RKO (cell line): ENCODE results near the gene PLAAT3.
"Not testable (repeated sequence)": the region's sequence is repeated elsewhere in the genome, so short reads cannot be mapped to it uniquely, and the experiment has no call there.

Source experiments
- DNase-seq: peaks from one replicate; pipeline ENCODE4 v3.0.0-alpha.2; 2016; ENCODE audit warnings: low spot score

The PLAAT3 gene

DNA sequence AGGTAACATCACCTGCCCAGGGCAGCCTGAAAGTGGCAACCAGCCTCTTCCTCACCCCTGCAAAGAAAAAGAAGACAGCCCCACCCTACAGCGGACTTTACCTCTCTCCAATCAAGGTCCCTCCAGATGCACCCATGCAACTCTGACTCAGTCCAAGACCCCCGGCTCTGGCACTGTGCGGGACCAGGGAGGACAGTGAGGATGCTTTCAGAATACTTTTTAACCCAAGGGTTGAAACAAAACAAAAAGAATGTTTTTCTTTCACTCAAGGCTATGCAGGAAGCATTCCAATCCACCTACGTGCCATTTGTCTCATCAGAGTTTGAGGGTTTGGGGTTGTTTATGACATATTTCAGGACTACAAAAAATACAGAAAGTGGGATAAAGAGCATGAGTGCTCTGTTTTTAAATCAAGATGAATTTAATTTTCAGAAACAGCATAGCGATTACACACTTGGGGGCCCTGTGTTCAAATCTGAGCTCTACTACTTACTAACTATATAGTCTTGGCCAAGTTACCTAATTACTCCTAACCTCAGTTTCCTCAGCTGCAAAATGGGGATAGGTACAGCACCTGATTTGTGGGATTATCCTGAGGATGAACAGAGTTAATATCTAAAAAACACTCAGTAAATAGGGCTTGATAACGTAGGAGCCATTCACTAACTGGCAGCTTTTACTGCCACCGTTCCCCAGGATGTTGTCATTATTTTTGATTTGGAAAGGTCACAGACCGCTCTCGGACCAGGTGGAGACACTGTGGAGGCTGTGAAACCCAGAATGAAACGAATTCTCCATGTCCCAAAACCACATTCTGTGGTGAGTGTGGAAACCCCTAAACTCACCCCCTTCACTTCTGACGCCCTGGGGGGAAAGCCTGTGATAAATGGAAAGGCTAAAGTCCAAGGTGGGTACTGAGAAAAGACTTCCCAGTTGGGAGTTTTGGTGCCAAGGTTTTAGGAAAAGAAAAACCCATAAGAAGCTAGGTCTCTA lies 5.6 kb downstream of the PLAAT3 start:
- no peak for DNase-seq

DNA sequence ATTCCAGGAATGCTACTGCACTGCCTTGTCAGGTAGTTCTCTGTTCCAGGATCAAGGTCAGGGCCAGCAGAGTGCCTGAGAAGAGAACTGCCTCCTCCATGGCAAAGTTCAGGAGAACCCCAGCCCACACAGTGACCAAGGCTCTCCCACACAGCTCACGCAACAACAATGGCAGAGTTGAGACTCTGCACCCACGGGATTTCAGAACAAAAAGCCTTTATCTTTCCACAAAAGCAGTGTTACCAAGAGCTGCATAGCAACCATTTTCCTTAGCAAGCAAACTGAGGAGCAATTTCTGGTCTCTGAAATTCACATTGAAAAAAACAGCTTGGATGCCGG lies 11.1 kb downstream of the PLAAT3 start:
- DNase-seq: no peak

DNA sequence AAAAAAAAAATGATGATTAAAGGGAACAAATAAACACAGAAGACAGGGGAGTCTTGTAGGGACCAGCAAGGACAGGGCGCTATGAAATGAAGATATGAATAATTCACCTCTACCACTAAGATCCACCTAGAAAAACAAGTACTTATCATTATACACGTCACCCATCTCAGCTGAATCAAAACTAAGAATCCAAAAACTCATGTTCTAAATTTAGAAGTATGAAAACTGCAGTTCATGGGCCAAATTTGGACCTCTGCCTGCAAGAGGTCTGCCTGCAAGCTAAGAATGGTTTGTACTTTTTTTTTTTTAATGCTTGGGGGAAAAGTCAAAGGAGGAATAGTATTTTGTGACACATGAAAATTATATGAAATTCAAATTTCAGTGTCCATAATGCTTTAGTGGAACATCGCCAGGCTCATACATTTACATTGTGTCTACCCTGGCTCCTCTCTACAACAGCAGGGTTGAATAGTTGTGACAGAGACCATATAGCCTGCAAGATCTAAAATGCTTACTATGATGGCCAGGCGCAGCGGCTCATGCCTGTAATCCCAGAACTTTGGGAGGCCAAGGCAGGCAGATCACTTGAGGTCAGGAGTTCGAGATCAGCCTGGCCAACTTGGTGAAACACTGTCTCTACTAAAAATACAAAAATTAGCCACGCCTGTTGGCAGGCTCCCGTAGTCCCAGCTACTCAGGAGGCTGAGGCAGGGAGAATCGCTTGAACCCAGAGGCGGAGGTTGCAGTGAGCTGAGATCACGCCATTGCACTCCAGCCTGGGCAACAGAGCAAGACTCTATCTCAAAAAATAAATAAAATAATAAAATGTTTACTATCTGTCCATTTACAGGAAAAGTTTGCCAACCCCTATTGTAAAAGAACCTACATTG lies 11.7 kb downstream of the PLAAT3 start:
- DNase-seq: not testable (repeated sequence)

DNA sequence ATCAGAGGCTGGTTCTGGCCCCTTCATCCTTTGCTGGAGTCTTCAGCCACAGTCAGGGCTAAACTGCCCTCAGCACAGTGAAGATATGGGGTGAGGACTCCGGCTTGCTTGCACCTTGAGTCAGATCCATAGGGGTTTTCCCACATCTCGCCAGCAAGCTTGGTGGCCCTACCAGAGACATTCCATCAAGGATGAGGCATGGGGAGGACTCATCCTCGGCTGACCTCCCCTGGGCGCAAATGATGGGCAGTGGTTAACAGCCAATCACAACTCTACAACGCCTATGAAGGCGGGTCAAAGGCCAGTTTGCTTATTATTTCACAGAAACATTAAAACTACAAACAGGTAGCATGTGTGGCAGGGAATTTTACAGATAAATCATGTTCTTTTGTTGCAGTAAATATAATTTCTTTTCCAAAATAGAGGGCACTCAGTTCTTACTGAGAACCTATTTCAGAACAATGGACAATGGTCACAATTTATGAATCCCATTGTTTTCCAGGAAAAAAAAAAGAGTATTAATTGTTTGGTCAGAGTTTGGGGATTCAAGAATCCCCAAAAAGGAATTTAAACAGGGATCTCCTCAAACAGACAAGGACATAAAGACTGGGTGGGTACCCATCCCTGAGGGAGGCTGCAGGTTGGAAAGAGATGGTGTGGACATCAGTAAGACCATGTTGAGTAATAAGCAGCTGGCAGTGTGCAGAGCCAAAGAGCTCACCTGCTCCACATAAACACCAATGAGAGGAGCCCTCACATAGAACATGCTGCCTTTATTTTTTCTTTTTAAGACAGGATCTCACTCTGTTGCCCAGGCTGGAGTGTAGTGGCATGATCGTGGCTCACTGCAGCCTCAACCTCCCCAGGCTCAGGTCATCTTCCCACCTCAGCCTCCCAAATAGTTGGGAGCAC lies 14.8 kb downstream of the PLAAT3 start:
- peak; percentile 47 for DNase-seq

DNA sequence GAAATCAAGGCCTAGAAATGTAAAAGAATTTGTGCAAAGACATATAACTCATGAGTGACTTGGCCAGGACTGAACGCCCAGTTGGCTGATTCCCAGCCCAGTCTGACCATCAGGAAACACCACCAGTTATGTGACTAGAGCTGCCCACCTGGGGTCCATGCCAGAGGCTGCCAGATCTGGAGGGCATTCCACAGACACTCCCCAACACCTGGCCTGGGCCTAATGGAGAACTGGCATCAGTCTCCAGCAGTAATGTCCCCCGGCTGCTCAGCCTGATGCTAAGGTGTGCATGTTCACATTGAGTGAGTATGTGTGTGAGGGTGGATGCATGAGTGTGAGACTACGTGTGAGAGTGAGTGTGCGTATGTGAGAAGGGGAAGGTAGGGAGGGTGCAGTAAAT lies 15.7 kb downstream of the PLAAT3 start:
- DNase-seq: no peak

DNA sequence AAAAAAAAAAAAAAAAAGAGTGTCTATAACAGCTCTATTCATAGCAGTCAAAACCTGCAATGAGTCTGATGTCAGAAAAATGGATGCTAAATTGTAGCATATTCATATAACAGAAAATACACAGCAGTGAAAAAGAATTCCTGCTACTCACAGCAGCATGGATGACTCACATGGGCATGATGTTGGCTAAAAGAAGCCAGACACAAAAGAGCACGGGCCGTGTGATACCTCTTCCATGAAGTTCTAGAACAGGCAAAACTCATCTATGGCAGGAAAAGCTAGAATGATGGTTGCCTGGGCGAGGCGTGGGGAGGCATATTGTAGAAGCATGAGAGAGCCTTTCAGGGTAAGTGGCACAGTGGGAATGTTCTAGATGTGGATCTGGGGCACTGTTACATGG lies 18.9 kb downstream of the PLAAT3 start:
- no peak for DNase-seq

DNA sequence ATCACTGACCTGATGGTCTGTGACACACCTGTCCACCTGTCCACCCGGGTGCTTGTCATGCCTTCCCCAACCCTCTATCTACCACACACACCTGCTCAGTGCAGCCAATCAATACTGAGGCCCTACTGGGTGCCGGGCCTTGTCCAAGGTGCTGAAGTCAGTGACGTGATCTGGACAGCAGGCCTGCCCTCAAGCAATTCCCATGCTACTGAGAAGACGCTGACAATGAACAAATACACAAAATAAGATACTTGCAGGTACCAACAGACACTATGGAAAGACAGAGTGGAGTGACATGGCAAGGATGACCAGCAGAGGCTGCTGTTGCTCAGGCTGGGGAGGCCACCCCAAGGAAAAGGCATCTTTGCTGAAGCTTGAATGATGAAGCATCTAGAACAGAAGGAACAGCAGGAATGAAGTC lies 21.2 kb downstream of the PLAAT3 start:
- peak; percentile 20 for DNase-seq

DNA sequence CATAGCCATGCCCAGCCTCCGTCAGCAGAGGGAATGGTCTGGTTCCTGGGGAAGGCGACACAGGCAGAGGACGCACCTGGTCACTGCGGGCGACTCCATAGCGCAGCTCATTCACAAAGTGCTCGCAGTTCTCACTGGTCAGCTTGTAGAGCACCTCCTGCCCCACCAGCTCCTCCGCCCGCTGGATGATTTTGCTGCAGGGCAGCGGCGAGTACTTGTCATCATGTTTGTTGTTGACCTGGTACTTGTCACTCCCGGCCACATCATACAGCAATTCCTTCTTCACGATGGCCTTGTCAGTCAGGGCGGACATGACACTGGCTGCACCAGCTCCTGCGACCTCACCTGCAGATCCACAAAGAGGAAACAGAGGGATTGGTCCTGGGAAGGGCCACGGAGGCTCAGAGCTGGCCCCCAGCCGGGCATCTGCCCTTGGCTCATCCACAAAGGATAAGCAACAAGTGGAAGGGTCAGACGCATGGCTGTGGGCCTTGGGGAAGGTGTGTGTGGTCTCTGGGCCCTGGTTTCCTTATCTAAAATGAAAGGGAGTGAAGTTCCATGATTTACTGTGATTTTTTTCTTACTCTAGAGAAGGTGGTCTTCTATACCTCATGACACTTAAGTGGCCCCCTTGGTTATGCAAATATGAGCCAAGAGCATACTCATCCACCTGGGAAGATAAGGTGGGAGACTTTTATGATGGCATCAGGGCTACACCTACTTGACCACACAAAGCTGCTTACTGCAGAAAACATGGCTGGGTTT lies 24.0 kb downstream of the PLAAT3 start:
- DNase-seq: no peak

DNA sequence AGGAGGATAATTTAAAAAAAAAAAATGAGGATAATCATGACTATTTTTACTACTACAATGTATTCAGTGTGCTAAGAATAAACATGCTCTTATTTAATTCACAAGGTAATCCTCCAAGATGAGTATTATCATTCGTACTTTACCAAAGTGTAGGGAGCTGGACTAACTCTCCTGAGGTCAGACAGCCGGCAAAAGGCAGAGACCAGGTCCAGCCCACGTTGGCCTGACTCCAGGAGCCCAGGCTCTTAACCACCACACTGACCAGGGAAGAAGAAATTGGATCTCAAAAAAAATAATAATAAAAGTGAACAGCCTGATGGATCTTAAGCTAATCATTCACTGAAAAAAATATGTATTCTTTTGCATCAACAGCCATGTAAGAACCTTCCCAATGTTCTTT lies 25.2 kb downstream of the PLAAT3 start:
- DNase-seq: no peak

DNA sequence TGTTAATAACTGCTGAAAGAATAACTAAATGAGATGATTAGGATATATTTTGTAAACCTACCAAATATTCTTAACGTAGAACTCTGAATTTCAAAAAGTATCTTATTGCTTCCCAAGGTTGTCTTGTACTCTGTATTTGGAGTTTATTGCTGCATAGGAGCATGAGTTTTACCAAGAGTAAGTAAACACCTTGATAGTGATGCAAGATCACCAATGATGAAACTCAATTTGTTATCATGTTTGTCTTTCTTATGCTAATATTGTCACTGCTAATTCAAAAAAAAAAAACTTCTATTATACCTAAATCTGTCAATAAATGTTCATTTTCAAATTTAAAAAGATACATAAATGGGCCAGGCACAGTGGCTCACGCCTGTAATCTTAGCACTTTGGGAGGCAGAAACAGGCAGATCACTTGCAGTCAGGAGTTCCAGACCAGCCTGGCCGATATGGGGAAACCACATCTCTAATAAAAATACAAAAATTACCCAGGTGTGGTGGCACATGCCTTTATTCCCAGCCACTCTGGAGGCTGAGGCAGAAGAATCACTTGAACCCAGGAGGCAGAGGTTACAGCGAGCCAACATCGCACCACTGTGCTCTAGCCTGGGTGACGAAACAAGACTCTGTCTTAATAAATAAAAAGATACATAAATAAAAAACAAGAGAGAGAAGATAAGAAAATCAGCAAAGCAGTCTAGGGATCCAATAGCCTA lies 27.6 kb downstream of the PLAAT3 start:
- DNase-seq: no peak

DNA sequence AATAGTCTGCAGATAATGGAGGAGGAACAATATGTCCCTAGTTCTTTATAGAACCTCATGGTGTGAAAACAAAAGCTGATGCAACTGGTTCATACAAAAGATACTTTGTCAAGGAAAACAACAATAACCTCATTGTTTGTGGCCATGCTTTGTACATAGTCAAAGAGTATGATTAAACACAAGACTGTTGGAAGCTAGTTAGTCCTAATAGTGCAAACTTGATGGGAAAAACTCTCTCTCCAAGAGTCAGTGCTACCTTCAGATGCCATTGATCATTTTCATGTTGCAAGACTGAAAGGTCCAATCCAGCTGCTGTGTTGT lies 30.9 kb downstream of the PLAAT3 start:
- DNase-seq: no peak

DNA sequence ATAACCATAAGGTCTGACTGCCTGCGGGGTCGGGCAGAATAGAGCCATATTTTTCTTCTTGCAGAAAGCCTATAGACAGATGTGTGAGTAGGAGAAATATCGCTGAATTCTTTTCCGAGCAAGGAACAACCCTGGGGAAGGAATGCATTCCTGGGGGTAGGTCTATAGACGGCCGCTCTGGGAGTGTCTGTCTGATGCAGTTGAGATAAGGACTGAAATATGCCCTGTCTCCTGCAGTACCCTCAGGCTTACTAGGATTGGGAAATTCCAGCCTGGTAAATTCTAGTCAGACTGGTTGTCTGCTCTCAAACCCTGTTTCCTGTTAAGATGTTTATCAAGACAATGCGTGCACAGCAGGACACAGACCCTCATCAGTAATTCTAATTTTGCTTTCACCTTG lies 33.0 kb downstream of the PLAAT3 start:
- not testable (repeated sequence) for DNase-seq

DNA sequence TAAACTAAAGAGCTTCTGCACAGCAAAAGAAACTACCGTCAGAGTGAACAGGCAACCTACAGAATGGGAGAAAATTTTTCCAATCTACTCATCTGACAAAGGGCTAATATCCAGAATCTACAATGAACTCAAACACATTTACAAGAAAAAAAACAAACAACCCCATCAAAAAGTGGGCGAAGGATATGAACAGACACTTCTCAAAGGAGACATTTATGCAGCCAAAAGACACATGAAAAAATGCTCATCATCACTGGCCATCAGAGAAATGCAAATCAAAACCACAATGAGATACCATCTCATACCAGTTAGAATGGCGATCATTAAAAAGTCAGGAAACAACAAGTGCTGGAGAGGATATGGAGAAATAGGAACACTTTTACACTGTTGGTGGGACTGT lies 35.4 kb downstream of the PLAAT3 start:
- not testable (repeated sequence) for DNase-seq

DNA sequence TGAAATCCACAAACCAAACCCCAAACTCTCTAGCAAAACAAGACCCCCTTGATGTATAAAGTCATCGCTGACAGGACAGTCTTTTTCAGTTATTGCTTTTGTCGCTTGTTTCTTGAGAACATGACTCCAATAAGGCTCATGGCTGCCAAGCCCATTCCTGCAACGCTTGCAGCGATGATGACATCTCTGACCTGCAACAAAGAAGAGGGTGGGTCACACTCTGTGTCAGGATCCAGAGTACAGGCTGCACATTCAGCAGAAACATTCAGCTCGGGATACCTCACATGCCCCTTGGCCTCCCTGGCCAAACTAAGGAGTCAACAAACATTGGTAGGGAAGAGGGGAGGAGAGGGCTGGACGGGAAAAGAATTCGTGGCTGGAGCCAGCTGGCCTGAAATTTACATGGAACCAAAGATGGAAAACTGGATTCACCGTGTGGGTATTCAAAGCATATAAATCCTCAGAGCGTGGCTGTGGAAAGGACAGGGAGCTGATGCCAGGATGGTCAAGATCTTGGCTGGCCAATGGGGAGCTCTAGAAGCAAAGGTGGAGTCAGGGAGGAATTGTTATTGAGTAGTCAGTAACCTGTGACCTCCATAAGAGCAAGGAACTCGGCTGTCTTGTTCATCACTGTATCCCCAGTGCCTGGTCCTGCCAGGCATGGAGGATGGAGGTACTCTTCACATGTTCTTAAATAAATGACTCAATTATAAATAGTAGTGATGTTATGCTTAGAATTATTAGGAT lies 39.2 kb downstream of the PLAAT3 start:
- no peak for DNase-seq

DNA sequence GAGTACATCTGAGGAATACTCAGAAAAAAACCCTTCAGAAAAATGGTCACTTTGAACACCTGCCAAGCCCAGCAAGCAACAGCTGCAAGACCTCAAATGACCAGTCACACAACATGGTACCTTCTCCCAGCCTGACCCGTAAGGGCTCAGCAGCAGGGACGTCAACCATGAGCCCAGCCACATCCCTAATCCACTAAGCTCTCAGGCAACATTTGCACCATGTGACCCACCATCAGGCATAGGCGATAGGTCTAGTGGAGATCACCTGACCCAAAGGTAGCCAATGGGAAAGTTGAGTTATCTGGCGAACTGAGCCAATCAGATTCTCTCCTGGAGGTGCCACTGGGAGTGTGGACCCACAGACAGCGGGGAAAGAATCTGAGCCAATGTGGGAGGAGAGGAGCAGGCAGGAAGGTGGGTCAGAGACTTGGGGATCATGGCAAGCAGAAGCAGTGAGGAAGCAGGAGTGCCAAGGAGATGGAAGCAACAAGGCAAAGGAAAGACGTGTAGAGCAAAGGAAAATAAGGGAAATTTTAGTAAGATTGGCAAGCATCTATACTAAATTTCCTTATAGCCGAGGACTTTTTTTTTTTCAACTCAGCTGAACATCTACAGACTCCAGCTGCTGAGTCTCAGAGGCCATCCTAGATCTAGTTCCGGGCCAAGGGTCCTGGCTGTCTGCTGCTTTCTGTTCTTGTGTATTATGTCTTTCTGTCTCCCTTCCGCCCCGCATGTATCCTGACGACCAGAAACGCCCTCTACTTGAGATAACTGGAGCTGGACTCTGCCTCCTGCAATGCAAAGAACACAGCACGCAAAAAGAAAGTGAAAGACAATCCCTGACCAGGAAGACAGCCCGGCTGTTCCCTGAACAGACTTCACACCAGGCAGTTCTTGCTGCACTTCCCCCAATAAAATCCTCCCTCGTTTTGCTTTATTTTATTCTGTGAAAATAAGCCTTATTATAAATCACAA lies 40.1 kb downstream of the PLAAT3 start:
- DNase-seq: no peak

DNA sequence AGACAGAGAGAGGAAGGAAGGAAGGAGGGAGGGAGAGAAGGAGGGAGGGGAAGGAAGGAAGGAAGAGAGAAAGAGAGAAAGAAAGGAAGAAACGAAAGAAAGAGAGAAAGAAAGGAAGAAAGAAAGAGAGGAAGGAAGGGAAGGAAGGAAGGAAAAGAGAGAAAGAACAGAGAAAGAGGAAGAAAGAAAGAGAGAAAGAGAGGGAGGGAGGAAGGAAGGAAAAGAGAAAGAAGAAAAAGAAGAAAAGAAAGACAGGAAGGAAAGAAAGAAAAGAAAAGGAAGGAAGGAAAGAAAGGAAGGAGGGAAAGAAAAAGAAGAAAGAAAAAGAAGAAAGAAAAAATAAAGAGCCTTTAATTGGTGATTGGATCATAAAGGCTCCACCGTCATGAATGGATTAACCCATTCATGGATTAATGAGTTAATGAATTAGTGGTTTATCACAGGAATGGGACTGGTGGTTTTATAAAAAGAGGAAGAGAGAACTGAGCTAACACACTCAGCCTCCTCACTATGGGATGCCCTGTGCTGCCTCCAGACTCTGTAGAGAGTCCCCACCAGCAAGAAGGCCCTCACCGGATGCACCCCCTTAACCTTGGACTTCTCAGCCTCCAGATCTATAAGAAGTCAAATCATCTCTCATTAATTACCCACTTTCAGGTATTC lies 42.1 kb downstream of the PLAAT3 start:
- no peak for DNase-seq

DNA sequence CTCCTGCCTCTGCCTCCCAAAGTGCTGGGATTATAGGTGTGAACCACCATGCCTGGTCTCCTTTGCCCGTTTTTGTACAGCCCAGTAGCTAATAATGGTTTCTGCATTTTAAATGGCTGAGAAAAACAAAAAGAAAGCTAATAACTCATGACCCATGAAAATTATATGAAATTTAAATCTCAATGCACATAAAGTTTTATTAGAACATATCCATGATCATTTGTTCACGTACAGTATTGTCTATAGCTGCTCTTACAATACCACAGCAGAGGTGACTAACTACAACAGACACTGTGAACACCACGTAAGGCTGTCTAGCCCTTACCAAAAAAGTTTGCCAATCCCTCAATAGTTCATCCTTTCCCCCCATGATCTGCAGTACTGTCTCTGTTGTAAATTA lies 44.7 kb downstream of the PLAAT3 start:
- no peak for DNase-seq
